Measurements from ENCODE around the gene PRKCSH. TPM values are rescaled to one million over a fixed set of nuclear protein-coding genes. Genes with fewer than 3 reads are reported as not detected.

Gene PRKCSH
- total and polyA plus RNA-seq, 2 donors from 2014 or later = 182 to 278 TPM

- TF ChIP-seq CTCF (IDR thresholded peaks at IDR 0.05; ENCODE audit: borderline replicate concordance, extremely low read depth, insufficient read depth) = no peak
- H3K36me3 ChIP-seq (ENCODE audit: control insufficient read depth in 2 of 3, insufficient read depth in 3 of 3, low read length in 3 of 3) = peaks cover 0 to 3% (median 0%) of the 10 kb centered on the region in 3 donors
Observed at GRCh38 chr19:11495481-11495880, 60.0 kb downstream of the PRKCSH start.

GRCh38 chr19:11495885-11496284 is 60.5 kb downstream of the PRKCSH start:
- Histone ChIP-seq H3K9me3 (ENCODE audit: control insufficient read depth in 2 of 3, insufficient read depth in 1 of 3, low read length in 3 of 3) (no peaks in the 10 kb centered on the region), H3K4me1 (ENCODE audit: control insufficient read depth in 2 of 3, insufficient read depth in 2 of 3, low read depth in 1 of 3, low read length in 3 of 3) (no peaks in the 10 kb centered on the region), H3K9ac (ENCODE audit: low read length in 3 of 3) (no peak overlapping the region), H3K27ac (ENCODE audit: low read depth in 2 of 2, low read length in 2 of 2) (no peak overlapping the region), H3K27me3 (ENCODE audit: control insufficient read depth, insufficient read depth, low read length) (no peaks in the 10 kb centered on the region), H3K36me3 (ENCODE audit: control insufficient read depth in 2 of 3, insufficient read depth in 3 of 3, low read length in 3 of 3) (peaks cover 0 to 3% (median 0%) of the 10 kb centered on the region in 3 donors), H3K4me3 (ENCODE audit: low read length in 3 of 3) (no peak overlapping the region)
- no peak for FAIRE-seq
- no peak for DNase-seq
- intact Hi-C loops (cut with DNase I) = no loop called here
- TF ChIP-seq CTCF (IDR thresholded peaks at IDR 0.05; ENCODE audit: borderline replicate concordance, extremely low read depth, insufficient read depth) = no peak

More at GRCh38 chr19:11495481-11495880, 60.0 kb downstream of the PRKCSH start:
- Histone ChIP-seq H3K27ac (ENCODE audit: low read depth in 2 of 2, low read length in 2 of 2) (no peak overlapping the region), H3K9ac (ENCODE audit: low read length in 3 of 3) (no peak overlapping the region), H3K27me3 (ENCODE audit: control insufficient read depth, insufficient read depth, low read length) (no peaks in the 10 kb centered on the region), H3K9me3 (ENCODE audit: control insufficient read depth in 2 of 3, insufficient read depth in 1 of 3, low read length in 3 of 3) (no peaks in the 10 kb centered on the region), H3K4me3 (ENCODE audit: low read length in 3 of 3) (no peak overlapping the region), H3K4me1 (ENCODE audit: control insufficient read depth in 2 of 3, insufficient read depth in 2 of 3, low read depth in 1 of 3, low read length in 3 of 3) (no peaks in the 10 kb centered on the region)
- DNase-seq (no peak), FAIRE-seq (no peak)
- intact Hi-C loops (cut with DNase I) = no loop called here

GRCh38 chr19:11496391-11497163 is 61.1 kb downstream of the PRKCSH start:
- FAIRE-seq = no peak
- Histone ChIP-seq H3K9me3 (ENCODE audit: control insufficient read depth in 2 of 3, insufficient read depth in 1 of 3, low read length in 3 of 3) (no peaks in the 10 kb centered on the region), H3K9ac (ENCODE audit: low read length in 3 of 3) (no peak overlapping the region), H3K27me3 (ENCODE audit: control insufficient read depth, insufficient read depth, low read length) (no peaks in the 10 kb centered on the region), H3K27ac (ENCODE audit: low read depth in 2 of 2, low read length in 2 of 2) (no peak overlapping the region), H3K4me1 (ENCODE audit: control insufficient read depth in 2 of 3, insufficient read depth in 2 of 3, low read depth in 1 of 3, low read length in 3 of 3) (no peaks in the 10 kb centered on the region), H3K36me3 (ENCODE audit: control insufficient read depth in 2 of 3, insufficient read depth in 3 of 3, low read length in 3 of 3) (peaks cover 0 to 3% (median 0%) of the 10 kb centered on the region in 3 donors), H3K4me3 (ENCODE audit: low read length in 3 of 3) (no peak overlapping the region)
- peak; percentile 42 for TF ChIP-seq CTCF (IDR thresholded peaks at IDR 0.05; ENCODE audit: borderline replicate concordance, extremely low read depth, insufficient read depth)
- intact Hi-C loops (cut with DNase I) = no loop called here
- peak in 4 of 5 donors; percentile 50 to 66 (median 60) for DNase-seq

All from kidney (tissue), 14 donors.